ENCODE measurements around the gene SBF1.

SBF1 gene

DNA sequence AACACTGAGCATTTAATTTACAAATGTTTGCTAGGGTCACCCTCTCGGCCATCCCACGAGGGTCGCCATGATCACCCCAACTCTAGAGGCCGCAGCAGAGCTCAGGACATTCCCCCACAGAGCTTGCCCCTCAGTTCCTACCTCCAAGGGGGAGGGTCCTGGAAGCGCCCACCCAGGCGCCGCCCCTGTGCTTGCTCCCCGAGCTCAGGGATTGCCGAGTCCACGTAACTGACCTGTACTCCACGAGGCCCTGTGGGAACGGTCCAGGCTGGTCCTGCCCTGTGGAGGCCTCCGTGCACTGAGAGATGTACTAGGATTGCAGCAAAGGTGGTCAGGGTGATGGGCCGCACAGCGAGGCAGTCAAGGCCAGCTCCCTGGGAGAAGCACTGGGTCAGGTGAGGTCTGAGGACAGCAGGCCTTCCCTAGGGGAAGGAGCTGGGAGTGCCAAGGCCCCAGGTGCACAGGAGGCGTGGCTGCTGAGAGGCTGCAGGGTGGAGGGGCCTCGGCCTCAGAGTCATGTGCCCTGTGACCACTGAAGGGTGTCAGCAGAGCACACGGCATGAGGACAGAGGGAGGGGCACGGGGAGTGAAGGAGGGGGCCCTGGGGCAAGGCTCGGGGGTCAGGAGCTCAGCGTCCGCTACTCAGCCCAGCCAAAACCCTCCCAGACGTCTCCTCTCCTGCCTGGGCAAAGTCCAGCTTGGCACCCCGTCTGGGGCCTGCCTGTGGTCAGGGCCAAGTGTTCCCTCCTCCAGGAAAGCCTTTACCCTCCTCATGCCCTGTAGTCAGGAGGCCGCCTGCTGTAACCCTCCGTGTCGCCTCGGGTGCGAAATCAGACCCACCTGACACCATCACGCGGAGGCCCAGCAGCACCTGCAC, 9.4 kb upstream of the SBF1 start:
- DNase-seq, result no peak

DNA sequence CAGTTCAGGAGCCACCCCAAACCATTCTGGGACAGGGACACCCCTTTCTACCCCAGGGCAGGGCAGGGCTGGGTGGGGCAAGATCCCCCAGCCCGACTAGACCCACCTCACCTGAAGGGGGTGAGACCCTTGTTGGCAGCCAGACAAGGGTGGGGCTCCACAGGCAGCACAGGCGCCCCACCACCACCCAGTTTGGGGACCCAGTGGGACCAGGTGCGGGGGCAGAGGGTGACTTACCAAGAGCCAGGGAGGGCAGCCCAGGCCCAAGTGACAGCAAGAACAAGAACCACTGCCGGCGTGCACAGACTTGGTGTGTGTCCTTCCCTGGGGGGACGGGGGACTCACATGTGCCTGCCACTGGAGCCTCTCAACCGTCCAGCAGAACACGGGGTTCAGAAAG, 8.7 kb upstream of the SBF1 start:
- DNase-seq, result no peak

DNA sequence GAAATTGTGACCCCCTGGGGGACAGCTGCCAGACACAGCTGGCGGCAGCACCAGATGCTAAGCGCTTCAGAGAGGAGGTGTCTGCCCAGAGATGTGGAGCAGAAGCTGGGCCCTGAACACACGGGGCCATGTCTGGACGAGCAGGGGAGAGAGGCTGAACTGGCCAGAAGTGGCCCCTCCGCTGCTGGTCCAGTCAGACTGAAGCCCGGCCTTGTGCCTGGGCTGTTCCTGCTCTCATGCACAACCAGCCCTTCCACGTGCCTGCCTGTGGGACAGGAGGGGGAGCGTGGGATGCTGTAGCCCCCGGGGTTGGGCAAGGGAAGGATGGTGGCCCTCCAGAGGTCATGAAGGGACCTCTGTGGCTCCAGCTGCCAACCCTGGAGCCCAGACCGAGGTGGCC, 8.3 kb upstream of the SBF1 start:
- DNase-seq, result no peak

DNA sequence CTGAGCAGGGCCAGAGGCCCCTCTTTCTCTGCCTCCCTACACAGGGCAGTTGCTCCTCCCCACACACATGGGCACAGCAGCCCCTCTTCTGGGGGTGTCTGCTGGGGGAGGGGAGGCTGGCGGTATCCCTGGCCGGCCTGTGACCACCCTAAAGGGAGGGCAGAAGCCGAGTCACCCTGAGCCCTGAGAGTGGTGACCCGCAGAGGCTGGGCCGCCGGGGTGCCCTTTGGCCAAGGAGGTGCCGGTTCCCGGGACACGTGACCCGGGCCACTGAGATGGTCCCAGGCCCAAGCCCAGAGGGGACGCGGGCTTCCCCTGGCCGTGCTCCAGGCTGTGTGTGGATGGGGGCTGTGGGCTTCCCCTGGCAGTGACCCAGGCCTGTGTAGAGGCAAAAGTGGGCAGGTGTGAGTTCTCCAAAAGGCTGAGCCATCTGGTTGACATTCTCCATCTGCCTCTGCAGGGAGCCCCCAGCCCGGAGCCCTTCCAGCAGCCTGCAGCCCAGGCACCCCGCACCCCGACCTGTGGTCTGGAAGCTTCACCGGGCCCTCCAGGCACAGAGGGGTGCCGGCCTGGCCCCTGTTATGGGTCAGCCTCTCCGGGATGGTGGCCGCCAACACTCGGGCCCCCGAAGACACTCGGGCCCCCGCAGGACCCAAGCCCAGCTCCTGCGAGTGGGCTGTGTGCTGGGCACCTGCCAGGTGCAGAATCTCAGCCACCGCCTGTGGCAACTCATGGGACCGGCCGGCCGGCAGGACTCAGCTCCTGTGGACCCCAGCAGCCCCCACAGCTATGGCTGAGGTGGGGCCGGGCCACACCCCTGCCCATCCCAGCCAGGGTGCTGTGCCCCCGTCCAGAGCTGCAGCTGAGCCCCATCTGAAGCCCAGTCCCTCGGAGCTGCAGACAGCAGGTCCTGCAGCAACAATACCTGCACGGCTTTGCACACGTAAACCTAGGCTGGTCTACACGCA, 7.6 kb upstream of the SBF1 start:
- no peak for DNase-seq

DNA sequence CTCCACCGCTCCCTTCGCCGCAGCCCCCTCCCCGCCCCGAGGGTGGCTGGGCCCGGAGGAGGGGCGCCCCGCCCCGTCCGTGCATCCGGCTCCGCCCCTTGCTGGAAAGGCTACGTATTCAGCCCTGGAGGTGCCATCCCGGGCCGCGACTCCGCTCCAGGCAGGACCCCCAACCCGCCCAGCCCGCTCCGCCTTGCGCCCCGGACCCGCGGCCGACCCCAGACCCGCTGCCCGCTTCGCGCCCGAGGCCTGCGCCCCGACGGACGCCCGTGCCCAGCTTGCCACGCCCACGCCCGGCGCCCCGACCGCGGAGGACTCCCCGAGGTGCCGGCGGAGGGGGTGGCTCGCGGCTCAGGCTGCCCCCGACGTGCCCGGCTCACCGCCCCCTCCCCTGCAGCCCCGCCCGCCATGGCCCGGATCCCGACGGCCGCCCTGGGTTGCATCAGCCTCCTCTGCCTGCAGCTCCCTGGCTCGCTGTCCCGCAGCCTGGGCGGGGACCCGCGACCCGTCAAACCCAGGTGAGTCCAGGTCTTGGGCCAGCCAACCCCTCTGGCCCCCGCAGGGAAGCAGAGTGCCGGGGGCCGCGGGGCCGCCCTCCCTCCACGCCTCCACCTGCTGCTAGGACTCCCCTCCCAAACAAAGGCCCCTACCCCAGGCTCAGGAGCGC, 6.7 kb upstream of the SBF1 start, which contains the start of gene ADM2:
Gene ADM2, plus strand, starts transcription at position 104 of the 667 bp plus-strand sequence. Its CDS starts 305 bp downstream, at position 409.
- DNase-seq, result peak; percentile 68

DNA sequence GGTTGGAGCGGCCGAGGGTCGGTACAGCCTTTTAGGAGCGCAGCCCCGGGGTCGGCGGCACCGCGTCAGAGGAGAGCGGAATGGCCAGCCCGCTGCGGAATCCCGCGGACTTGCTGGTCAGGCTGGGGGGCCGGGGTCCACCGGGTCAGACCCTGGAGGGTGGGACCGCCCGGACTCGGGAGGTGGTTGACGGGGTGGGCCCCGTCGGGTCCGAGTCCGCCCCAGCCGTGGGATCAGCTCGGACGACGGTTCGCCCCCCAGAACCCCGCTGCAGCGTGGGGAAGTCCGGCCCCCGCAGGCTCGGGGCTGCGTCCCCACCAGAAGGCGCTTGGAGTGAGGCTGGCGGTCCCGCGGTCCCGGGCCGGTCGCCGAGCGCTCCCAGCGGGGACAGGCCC, 6.2 kb upstream of the SBF1 start:
- DNase-seq, result no peak

DNA sequence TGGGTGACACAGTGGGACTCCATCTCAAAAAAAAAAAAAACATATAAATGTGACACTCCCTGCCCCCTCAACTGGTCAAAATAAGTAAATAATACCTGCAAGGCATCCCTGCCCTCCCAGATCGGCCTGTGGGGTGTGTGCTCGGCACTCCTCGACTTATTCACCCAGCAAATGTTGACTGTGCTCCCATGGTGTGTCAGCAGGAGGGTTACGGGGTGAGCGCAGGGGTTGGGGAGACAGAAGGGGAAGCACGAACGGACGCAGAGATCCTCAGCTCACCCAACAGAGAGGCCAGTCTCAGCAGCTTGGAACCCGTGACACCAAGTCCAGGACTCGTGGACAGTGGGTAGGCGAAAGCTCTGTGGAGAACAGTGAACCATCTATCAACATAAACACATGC, 4.9 kb upstream of the SBF1 start:
- no peak for DNase-seq

DNA sequence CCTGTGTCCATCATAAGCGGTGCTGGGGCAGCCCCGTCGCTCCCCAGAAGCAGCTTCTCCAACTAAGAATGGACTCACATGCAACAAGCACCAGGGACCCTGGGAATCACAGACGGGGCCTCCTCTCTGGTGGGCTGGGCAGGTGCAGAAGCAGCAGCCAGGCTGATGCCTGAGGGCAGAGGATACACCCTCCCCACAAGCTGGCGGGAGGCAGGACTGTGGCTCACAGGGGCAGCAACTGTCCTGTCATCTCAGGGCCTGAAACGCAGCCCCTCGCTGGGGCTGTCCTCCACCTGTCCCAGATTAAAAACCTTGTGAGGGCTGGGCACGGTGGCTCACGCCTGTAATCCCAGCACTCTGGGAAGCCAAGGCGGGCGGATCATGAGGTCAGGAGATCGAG, 3.1 kb upstream of the SBF1 start:
- DNase-seq, result no peak

DNA sequence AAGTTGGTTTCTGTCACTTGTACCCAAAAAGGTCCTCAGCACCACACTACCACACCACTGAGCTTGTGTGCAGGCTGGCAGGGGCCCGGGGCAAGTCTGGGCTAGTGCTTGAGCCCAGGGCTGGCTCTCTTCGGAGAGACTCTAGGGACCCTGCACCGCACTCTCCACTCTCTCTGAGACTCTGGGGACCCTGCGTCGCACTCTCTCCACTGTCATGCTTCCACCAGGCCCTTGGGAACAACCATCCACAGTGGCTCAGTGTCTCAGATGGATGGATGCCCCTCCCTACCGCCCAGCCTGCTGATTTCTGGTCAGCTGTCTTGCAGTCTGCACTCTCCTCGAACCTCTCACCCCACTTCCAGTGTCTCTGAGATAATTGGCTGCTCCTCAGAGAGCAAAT, 2.0 kb upstream of the SBF1 start:
- DNase-seq, result no peak

DNA sequence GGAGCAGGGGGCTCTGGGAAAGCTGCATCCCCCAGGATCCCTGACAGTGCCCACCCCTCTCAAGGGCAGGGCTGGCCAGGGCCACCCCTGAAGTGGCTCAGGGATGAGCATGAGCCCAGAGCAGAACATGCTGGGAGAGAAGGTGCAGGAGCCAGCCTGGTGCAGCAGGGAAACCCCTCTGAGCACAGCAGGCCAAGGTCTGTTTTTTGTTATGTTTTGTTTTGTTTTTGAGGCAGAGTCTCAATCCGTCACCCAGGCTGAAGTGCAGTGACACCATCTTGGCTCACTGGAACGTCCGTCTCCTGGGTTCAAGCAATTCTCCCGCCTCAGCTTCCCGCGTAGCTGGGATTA, 792 bp upstream of the SBF1 start:
- DNase-seq, result no peak

DNA sequence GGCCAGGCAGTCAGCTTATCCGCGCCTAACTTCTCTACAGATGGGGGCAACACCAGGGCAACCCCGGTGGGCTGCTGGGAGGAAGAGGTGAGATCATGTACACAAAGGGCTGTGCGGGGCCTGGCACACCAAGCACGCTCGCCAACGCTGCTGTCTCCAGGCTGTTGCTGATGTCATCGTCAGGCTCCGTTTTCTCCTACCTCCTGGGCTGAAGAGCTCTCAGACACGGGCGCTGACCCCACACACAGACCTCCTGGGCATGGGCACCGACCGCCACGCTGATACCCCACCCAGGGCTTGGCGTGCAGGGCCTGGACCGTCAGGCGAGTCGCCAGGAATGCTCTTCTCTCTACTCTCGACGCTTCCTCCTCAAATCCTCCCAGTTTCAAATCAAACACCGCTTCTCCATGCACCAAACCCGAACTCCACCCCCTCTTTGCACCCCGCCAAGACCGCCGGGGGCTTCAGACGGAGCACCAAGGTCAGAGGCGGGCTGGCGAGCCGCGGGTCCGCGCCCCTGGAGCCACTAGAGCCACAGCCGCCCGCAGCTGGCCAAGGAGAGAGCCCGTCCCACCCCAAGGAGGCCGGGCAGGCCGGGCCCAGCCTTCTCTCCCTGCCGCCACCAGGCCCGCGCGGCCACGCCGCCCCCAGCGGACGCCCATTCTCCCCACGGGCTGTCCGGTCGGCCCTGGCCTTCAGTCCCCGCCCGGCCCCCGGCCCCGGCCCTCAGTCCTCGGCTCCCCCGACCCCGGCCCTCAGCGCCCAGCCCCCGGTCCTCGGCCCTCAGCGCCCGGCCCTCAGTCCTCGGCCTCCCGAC, 772 bp downstream of the SBF1 start:
- DNase-seq, result peak; percentile 40

DNA sequence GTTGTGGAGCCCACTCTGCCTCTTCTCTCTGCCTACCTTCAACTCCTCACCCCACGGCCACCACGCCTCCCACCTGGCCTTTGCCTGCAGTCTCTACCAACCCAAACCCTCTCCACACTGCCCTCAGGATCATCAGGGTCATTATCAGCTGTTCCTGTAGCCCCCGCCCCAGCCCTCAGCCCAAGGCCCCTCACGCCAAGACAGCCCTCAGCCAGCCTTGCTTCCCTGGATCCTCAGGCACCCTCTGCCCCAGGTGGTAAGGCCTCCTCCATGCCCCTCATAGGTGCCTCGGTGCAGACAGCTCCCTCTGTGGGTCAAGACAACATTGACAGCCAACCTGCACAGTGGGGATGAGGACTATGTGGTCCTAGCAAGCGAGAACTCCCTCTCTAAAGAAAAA, 1.7 kb downstream of the SBF1 start:
- peak; percentile 49 for DNase-seq

DNA sequence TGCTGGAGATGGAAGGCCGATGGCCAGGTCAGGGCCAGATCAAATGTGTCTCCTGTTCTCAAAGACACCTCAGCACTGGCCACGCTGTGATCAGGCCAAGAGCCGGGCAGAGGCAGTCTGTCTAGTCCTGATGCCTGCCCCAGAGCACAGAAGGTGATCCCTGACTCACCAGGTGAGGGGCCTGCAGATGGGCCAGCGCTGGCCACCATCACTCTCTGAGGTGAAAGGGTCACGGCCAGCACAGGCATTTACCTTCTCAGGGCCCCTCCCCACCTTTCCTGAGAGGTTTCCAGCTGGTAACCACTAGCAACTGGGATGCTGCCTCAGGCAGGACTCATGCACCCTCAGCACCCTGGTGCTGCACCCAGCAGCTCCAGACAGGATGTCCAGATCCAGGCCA, 2.9 kb downstream of the SBF1 start:
- no peak for DNase-seq

DNA sequence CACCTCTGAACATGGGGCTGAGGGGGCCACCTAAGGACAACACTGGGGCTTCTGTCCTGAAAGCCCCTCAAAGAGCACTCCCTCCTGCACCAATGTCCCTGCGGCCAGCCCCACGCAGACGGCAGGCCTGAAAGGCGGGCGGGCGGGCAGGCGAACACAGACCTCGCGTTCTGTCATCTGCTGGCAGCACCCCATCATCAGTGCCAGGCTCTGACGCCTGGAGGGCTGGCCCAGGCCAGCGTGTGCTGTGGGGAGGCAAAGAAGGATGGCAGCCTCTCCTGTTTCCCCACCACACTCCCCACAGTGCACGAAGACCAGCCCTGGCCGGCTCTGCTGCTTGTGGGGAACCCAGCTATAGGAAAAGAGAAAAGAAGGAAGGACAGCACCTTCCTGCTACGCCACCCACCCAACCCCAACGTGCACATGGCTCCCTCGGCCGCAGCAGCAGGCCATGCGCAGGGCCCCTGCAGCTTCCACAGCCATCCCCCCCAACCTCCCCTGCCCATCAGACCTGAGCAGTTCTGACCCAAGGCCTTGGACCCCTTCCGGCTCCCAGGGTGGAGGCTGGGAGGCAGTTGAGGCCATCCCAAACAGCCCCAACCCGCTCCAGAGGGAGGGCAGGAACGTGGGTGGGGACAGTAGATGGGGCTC, 3.5 kb downstream of the SBF1 start:
- no peak for DNase-seq

DNA sequence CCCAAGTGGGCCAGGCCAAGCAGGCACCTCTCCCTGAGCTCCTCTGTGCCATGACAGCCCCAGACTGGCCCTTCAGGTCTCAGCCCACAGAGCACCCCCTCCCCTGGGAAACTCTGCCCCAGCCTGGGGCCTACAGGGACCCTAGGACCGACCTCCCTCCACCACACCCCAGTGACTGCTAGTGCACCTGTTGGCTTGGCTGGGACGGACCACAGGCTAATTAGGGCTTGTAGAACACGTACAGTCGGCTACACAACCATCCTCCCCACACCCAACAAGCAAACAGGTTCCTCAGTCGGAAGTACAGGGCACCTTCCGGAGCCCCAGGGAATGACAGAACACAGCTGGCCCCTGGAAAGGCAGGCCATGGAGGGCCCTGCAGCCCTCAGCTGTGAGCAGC, 4.3 kb downstream of the SBF1 start:
- DNase-seq, result no peak

DNA sequence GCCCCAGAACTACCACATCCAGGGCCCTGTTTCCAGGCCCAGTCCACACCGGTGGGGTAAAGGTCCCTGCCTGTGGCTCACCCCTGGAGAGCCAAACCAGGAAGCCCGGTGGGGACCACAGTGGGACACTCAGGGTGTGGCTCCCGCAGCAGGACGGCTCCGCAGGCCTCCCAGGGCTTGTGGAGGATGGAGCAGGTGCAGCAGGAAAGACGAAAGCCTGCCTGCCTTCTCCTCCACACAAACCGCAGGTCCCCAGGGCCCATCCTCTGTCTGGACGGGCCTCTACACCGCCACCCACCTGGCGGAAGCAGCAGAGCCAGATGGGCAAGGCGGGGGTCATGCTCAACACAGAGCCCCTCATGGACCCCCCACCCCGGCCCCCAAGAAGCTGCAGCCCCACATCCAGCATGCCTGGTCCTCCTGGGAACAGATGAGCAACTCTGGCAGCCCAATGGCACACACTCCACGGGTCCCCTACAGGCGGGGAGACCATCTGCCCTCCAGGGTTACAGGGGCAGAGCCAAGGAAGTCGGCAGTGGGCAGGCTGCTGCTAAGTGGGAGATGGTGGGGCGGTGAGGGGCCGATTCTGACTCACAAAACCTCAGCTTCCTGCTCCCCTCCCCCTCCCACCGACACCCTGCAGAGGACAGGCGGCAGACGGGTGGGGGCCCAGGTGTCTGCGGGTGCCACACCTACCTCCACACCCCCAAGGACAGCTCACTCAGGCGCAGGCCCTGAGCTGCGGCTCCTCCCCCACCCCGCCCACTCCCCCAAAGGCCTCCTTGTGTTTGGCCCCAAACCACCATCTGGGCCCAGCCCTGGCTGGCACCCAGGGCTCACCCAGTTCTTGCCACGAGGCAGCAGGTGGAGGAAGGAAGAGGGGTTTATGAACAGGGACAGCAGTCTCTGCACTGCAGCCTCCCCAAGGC, 5.2 kb downstream of the SBF1 start:
- DNase-seq, result peak; percentile 97

DNA sequence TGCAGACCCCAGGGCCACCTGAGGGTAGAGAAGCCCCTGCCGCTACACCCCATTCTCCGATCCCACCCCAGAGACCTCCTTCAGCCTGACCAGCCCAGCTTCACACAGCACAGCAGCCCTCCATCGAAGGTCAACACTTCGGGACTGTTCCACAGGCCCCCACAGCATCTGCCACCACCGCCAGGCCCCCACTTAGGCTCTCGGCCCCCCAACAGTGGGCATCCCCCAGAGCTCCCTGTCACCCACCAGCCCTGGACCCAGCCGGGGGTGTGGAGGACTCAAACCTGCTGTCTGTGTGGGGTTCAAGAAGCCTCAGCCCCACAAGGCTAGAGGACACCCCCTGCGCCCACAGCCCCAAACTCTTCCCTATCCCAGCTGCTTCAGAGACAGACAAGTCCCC, 6.2 kb downstream of the SBF1 start:
- no peak for DNase-seq

DNA sequence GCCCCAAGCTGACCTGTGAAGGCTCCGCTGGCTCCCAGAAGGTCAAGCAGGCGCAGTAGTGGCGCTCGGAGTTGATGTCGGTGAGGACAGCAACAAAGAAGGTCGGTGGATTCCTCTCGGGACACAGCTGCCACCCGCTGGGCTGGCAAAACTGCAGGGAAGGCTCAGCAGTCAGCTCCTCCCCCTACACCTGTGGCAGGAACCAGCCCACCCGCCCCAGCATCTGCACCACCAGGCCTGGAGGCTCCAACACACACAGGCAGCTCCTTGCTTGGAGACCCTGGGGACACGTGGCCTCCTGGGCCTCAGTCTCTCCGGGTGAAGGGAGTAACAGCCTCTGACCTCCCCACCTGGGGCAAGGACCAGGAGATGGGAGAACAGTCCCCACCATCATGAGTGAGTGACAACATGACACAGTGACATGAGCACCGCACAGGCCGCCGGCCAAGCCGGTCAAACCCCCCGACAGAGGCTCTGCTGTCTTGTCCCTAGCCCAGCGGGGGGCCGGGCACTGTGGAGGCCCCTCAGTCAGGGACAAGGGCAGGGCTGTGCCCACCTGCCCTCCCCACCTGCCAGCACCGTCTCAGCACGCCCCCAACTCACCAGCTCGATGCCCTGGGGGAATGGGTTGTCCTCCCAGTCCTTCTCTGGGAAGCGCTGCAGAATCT, 6.9 kb downstream of the SBF1 start:
- DNase-seq, result no peak

DNA sequence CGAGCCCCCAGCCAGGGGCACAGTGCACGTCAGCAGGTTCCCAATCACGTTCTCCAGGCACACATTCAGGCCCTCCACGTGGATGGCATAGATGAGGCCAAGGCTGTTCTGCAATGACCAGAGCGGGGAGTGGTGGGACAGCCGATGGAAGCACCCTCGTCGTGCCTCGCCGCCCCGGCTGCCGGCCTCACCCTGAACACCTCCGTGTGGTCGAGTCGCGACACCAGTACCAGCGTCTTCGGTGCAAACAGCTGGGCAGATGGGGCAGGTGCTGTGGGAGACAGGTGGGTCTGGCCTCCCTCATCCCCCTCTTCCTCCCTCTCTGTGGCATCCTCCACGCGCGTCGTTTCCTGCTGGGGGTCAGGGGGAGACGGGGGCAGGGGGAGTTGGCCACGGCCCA, 7.5 kb downstream of the SBF1 start:
- DNase-seq, result no peak
